Lower leg skin (tissue), 4 donors: ENCODE data around the gene S100A9. TPM values are rescaled to one million over a fixed set of nuclear protein-coding genes. Genes with fewer than 3 reads are reported as not detected.
"Not testable (repeated sequence)": the region's sequence is repeated elsewhere in the genome, so short reads cannot be mapped to it uniquely, and the experiment has no call there.

Experiments used
- DNase-seq, 2 donors: peaks; one replicate each; pipeline ENCODE4 v3.0.0-alpha.2; 2019; ENCODE audit warnings: low spot score in 2 of 2
- H3K4me3 ChIP-seq: fragments of 200-600 bp; sonication (generic); 2 replicates; pipeline ENCODE4 v1.5.1; 2017; ENCODE audit warnings: mild to moderate bottlenecking, low read depth; ENCODE audit not compliant: poor library complexity, severe bottlenecking
- POLR2A ChIP-seq, 2 donors: fragments of 450-650 bp; IDR thresholded peaks; one replicate each; pipeline ENCODE4 v1.6.1; 2016 to 2017; ENCODE audit warnings: antibody characterized with exemption in 2 of 2, mild to moderate bottlenecking in 1 of 2, moderate library complexity in 1 of 2
- WGBS, 2 donors: methylation state at CpG; one replicate each; pipeline ENCODE4 v1.1.5; 2018; 5-methylcytosine and 5-hydroxymethylcytosine counted together
- intact Hi-C: fragments of 100-400 bp; cut with DNase I; formaldehyde crosslinking; loops from one replicate; pipeline ENCODE4 v1.15.0; 2023; ENCODE audit warnings: low total_unique reads
- total RNA-seq, 4 donors: library from RNA; depleted of rRNA; stranded (reverse); fragments of >200 nt; gene quantifications; one replicate each; pipeline ENCODE4 v1.1.0, GENCODE V29; 2016
- TF ChIP-seq, protein P1 (sequence below), 3 donors: fragments of 450-650 bp; IDR thresholded peaks; one replicate each; pipeline ENCODE4 v1.5.1; 2016; ENCODE audit warnings: antibody characterized with exemption in 3 of 3, mild to moderate bottlenecking in 3 of 3, moderate library complexity in 2 of 3

Gene S100A9
- total RNA-seq, 4 donors from 2014 or later = 21.6 to 53.2 (median 31.3) TPM

DNA sequence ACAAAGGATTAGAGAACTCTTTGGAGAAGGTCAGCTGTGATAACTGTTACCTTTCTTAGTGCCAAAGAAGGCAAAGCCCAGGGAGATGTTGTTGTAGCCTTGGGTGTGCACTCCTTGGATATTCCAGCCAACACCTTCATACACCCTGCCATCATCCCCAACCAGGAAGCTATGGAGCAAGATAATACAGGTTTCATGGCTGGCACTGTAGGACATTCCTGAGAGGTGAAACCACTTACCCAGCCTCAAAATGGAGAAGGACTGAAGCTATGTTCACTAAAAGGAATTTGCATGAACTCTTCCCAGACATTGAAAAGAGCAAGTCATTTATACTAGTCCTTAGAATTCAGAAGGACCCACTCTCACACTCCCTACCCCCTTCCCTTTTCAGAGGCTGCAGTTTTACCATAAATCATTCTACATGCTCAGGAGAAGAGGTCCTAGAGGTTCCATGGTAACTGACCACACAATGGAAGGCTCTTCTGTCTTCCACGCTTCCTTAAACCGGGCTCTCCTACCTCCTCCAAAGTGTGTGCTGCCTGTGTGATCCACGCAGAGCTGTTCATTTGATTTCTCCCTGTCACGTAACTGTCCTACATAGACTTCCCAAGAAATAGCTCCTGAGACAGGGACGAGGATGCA lies 14.5 kb upstream of the S100A9 start:
- WGBS, 2 donors = 36 to 50% methylated on average over 5 of the region's 5 CpGs
- intact Hi-C loops = no loop called here
- DNase-seq = no peak
- no peak overlapping the region for H3K4me3 ChIP-seq
- TF ChIP-seq POLR2A (IDR thresholded peaks at IDR 0.05) = no peak
- TF ChIP-seq, protein P1, sequence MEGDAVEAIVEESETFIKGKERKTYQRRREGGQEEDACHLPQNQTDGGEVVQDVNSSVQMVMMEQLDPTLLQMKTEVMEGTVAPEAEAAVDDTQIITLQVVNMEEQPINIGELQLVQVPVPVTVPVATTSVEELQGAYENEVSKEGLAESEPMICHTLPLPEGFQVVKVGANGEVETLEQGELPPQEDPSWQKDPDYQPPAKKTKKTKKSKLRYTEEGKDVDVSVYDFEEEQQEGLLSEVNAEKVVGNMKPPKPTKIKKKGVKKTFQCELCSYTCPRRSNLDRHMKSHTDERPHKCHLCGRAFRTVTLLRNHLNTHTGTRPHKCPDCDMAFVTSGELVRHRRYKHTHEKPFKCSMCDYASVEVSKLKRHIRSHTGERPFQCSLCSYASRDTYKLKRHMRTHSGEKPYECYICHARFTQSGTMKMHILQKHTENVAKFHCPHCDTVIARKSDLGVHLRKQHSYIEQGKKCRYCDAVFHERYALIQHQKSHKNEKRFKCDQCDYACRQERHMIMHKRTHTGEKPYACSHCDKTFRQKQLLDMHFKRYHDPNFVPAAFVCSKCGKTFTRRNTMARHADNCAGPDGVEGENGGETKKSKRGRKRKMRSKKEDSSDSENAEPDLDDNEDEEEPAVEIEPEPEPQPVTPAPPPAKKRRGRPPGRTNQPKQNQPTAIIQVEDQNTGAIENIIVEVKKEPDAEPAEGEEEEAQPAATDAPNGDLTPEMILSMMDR (IDR thresholded peaks at IDR 0.05) = no peak

DNA sequence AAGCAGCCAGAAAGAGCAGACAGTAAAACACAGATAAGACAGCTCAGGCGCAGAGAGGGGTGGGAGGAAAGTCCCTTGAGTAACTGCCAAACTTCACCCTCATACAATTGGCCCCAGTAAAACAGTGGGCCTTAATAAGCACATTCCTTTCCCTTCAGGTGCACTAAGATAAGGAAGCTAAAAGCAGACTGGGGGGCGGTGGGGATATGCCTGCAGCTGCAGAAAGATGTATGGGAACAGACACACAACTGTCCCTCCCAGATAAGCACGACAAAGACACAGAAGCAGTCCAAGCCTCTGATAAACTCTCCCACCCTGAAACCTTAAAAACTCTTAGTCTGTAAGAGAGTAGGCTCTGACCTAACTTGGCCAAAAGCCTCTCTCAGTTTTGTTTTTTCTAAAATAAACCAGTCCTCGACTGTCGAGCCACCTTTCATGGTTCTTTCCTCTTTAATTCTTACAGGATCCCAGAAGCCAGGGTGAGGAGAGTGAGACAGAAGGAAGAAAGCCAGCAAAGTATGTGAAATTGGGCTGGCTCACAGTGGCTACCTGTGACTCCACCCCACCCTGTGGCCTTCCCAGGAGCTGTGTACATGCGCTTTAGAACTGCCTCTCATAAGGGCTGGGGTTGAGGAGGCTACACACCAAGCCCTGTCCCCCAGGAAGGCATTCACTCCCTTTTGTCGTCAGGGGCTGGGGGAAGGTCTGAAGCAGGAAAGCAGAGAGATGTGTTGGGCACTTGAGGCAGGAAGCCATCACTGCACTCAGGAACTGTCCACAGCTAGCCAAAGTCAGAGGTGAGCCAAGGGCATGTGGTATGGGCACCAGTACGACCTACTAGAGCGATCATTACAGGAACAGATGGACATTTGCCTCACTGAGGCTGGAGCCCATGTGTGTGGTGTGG lies 13.6 kb upstream of the S100A9 start:
- WGBS, 2 donors = 45 to 51% methylated on average over 9 of the region's 9 CpGs
- peak in 1 of 2 donors; percentile 72 for DNase-seq
- TF ChIP-seq, protein P1 (IDR thresholded peaks at IDR 0.05) = no peak
- no peak for TF ChIP-seq POLR2A (IDR thresholded peaks at IDR 0.05)
- H3K4me3 ChIP-seq = no peak overlapping the region
- intact Hi-C loops = no loop called here

DNA sequence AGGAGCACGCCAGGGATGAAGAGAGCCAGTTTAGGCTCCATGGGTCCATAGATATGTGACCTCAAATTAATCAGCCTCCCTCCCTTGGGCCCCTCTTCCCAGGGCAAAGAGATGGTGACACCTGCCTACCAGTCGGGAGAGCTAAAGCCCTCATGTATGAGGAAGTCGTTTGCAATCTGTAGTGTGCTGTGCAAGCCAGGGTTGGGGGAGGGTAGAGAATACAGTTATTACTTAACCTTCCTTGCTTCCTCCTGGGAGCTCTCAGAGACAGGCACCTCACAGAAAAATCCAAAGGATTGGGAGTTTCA lies 13.0 kb upstream of the S100A9 start:
- TF ChIP-seq, protein P1 (IDR thresholded peaks at IDR 0.05) = no peak
- no peak for TF ChIP-seq POLR2A (IDR thresholded peaks at IDR 0.05)
- DNase-seq = peak in 1 of 2 donors; percentile 69
- H3K4me3 ChIP-seq = no peak overlapping the region
- 28 to 29% methylated on average over 3 of the region's 3 CpGs for WGBS, 2 donors
- intact Hi-C loops = no loop called here

DNA sequence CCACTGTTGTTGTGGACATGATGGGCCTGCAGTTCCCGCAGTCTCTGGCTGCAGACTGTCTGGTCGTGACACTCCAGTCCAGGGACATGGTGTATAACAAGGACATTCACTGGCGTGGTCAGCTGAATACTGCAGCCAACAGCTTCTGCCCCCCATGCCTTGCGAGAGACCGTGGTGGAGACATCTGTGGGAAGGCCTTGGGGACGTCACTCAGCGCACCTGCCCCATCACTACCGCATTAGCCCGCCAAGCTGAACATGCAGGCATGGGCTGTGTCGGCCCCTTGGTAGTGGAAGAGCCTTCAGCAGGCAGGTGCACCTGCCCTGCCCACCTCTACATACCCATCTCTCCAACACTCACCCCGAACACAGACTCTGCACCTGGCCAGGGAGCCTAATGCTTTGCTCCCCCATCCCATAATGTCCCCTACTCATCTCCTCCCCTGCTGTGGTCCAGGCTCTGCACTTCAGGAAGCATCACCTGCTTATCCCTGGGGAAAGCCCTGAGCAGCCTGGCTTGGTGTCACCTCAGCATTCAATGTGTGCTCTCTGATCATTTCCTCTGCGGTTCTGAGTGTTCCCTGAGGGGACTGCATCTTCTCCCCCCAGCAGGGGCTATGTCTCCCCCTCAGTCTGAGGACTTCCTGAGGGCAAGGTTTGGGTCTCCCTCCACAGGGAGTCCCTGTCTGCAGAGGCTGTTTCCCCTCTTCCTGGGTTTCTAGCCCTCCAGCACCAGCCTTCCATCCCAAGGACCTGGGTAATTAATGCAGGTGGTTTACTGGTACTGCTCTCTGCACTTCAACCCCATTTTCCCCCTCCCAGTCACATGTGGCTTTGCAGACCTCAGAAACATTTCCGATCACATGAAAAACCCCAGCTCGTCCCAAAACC lies 12.2 kb upstream of the S100A9 start:
- WGBS, 2 donors = 82 to 89% methylated on average over 14 of the region's 14 CpGs
- TF ChIP-seq, protein P1 (IDR thresholded peaks at IDR 0.05) = no peak
- TF ChIP-seq POLR2A (IDR thresholded peaks at IDR 0.05) = no peak
- peak in 1 of 2 donors; percentile 73 for DNase-seq
- H3K4me3 ChIP-seq = no peak overlapping the region
- intact Hi-C loops = no loop called here

DNA sequence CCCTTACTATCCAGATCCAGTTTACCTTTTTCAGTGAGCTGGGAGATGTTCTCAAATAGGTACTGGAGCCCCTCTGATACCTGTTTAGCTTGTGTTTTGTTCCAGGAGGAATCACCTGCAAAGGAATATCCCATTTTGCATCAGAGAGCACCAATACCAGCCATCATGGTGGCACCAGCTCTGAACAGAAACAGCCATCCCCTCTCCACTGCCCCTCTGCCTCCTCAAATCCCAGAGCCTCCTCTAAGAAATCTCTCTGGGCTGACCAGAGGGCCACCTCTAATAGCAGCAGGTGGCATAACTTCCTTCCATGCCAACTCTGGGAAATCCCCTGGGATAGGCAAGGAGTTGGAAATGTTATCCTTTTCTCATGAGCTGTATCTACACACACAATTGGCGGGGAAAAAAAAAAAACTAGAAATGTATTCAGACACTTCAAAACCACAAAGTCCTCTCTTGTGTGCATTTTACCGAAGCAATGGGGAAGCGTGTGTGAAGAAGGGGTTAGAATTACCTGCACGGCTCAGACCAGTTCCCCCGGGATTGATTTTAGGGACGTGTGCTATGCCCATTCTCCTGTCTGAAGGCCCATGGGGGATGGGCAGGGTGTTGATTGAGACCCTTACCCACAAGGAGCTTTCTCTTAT lies 11.5 kb upstream of the S100A9 start:
- intact Hi-C loops = no loop called here
- WGBS, 2 donors = 57 to 65% methylated on average over 6 of the region's 6 CpGs

DNA sequence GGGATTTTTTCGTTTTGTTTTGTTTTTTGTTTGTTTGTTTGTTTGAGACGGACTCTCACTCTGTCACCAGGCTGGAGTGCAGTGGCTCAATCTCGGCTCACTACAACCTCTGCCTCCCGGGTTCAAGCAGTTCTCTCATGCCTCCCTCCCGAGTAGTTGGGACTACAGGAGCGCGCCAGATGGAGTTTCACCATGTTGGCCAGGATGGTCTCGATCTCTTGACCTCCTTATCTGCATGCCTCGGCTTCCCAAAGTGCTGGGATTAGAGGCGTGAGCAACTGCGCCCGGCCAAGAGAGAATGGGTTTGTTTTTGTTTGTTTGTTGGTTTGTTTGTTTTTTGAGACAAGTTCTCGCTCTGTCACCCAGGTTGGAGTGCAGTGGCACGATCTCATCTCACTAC lies 10.6 kb upstream of the S100A9 start:
- 79 to 83% methylated on average over 14 of the region's 14 CpGs for WGBS, 2 donors

More for the DNA sequence above, 11.5 kb upstream of the S100A9 start:
- no peak overlapping the region for H3K4me3 ChIP-seq
- TF ChIP-seq, protein P1 (IDR thresholded peaks at IDR 0.05) = no peak
- no peak for TF ChIP-seq POLR2A (IDR thresholded peaks at IDR 0.05)
- DNase-seq = no peak

More for the DNA sequence above, 10.6 kb upstream of the S100A9 start:
- peak in 1 of 2 donors; percentile 60 for DNase-seq
- intact Hi-C loops, H3K4me3 ChIP-seq: not testable (repeated sequence)
